HG02973 (cell line): Measurements from ENCODE around the gene SLC44A2.
"Not testable (repeated sequence)": the region's sequence is repeated elsewhere in the genome, so short reads cannot be mapped to it uniquely, and the experiment has no call there.

Source experiments
- ATAC-seq: cut with Tn5 transposase; IDR thresholded peaks from one replicate; pipeline ENCODE4 v1.9.1; 2021; ENCODE audit warnings: moderate library complexity; ENCODE audit not compliant: unreplicated experiment

SLC44A2 gene

GRCh38 chr19:10648360-10648759, 23.0 kb downstream of the SLC44A2 start:
- no peak for ATAC-seq

DNA sequence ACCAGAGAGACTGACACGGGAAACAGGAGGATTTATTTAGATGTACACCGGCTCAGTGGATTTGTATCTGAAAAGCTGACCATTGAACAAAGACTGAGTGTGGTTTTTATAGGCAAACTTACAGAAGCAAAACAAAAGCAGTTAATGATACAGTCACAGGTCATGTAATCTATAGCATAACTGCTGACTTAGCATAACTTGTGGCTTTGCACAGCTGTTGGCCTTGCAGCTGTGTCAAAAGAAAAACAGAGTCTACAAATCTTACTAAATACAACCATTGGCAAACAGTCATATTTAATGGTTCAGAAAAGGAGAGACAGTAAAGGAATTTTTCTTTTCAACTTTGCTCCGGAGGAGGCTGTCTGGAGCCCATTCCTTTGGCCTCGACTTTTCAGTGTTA, 26.5 kb downstream of the SLC44A2 start:
- no peak for ATAC-seq

- no peak for ATAC-seq
Observed at GRCh38 chr19:10653482-10653731, 28.1 kb downstream of the SLC44A2 start.

DNA sequence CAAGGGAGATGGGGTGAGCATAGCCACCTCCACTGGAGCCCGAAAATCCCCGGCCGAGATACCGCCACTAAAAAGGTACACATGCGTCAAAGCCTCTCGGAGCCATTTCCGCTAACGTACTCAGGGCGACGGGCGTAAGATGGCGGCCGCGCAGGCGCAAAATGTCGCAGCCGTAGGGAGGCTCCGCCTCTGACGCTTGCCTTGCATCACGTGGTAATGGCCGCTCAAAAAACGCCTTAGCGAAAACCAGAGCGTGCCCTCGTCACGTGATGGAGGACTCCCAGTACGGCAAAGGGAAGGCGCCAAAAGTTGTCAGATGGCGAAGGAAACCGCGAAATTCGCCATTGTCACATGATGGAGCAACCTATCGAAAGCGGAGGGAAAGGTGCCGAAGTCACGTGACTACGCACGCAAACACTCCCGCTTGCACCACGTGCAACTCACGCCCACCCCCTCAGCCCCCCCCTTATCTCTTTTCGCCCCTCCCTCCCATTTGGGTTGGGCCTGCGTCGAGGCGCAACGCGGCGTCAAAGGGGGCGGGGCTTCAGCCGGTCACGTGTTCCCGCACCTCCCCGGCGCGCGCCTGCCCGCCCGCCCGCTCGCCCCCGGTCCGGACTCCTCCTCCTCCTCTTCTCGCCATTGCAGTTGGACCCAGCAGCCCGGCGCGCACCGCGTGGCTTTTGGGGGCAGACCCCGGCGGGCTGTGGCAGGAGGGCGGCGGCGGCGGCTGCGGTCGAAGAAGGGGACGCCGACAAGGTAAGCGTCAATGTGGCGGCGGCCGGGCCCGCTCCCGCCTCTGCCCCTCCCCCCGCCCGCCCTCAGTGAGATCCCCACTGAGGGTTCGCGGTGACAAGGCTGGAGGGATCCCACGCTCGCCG, 28.6 kb downstream of the SLC44A2 start, which contains the start of gene ILF3:
TSS of gene ILF3 (plus strand) at position 615 of the 878 bp plus-strand sequence. CDS start 16,260 bp downstream, outside the sequence.
- ATAC-seq, result peak; percentile 65

GRCh38 chr19:10654610-10655456, 29.5 kb downstream of the SLC44A2 start:
- ATAC-seq, result no peak

DNA sequence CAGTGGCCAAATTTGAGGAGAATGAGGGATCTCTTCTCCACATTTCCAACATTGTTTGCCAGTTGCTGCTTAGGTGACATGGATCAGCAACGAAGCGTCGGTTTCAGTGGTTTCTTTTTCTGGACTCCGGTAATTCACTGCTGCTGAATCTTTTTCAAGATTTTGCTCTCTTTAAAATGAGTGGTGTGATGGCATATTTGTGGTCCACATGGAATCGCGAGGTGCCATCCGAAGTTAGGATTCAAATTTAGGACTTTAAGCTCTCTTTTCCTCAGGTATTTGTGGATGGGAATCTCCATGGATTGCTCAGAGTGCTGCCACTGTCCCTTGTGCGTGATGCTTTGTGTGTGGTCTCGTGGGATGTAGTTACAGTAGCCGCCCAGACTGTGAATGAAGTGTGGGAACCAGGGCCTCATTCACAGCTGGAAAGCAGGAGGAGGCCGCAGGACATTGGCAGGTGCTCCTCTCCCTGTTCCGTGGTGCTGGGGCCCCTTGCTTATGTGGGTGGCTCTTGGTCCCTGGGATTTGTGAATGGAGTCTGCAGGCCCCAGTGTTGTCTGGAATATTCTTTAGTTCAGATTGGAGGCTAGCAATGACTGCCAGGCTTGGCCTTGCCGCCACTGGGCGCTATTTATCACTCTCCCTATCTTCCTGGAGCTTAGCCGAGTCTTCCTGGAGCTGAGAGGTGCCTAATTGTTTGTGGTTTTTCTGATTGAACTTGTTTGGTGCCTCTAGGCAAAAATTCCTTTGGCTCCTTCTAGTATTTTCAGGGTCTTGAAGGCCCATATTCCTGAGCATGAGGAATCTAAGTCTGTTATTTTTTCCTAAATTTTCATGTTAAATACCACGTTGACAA, 30.3 kb downstream of the SLC44A2 start:
- no peak for ATAC-seq

DNA sequence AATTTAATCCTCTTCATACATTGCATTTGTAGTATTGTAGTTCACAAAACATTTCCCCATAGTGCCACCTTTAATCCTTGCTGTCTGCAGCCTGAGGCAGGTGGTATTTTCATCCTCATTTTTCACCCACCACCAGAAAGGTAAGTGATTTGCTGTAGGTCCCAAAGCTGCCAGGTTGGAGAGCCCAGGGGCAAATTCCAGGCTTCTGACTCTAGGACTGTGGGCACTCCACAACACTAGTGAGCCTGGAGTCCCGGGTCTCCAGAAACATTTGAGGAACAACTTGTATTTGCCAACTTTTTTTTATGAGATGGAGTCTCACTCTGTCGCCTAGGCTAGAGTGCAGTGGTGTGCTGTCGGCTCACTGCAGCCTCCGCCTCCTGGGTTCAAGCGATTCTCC, 35.0 kb downstream of the SLC44A2 start:
- ATAC-seq, result no peak

DNA sequence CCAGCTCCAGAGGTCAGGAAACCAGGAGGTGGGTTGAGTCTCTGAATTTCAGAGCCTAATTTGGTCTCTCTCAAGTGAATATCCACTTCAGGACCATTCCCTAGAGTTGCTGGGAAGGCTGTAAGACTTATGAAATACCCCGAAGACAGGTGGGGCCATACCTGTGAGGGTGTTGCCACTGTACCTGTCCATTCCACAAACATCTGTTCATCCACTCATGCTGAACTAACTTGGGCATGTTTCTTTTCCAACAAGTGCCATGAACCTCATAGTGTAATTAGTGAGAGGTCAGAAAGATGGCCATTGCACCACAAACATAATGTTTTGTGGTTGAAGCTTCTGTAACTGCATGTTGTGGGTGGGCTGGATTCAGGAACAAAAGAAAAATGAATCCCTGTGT, 36.6 kb downstream of the SLC44A2 start:
- no peak for ATAC-seq

GRCh38 chr19:10662384-10663251, 37.3 kb downstream of the SLC44A2 start:
- no peak for ATAC-seq

DNA sequence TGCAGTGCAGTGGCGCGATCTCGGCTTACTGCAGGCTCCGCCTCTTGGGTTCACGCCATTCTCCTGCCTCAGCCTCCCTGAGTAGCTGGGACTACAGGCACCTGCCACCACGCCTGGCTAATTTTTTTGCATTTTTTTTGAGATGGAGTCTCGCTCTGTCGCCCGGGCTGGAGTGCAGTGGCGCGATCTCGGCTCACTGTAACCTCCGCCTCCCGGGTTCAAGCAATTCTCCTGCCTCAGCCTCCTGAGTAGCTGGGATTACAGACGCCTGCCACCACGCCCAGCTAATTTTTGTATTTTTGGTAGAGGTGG, 37.9 kb downstream of the SLC44A2 start:
- not testable (repeated sequence) for ATAC-seq

GRCh38 chr19:10667867-10668266, 42.5 kb downstream of the SLC44A2 start:
- no peak for ATAC-seq

DNA sequence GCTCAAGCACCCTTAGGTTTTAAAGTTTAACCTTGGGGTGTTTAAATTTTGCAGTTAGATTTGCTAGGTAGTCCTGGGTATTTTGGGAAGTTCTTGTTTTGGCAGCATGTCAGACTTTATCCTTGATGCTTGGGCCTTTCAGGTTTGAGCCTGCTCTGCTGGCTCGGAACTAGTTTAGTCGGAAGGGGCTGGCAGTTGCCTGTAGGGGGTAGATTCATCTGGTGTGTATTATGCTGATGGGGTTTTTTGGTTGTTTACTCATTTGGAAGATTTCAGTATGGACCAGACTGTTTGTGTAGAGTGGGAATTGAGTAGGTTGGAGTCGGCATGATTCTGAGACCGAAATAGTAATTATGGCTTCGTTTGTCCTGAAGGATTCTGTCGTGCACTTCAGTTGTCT, 43.9 kb downstream of the SLC44A2 start:
- ATAC-seq, result no peak

GRCh38 chr19:10670182-10670581, 44.8 kb downstream of the SLC44A2 start:
- no peak for ATAC-seq

- no peak for ATAC-seq
Observed at GRCh38 chr19:10670876-10671804, 45.8 kb downstream of the SLC44A2 start.

DNA sequence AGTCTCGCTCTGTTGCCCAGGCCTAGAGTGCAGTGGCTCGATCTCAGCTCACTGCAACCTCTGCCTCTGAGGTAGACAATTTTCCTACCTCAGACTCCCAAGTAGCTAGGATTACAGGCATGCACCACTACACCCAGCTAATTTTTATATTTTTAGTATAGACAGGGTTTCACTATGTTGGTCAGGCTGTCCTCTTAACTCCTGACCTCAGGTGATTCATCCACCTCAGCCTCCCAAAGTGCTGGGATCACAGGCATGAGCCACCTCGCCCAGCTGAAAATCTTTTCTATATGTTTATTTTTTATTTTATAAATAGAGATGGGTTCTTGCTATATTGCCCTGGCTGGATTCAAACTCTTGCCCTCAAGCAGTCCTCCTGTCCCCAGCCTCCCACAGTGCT, 46.6 kb downstream of the SLC44A2 start:
- not testable (repeated sequence) for ATAC-seq

GRCh38 chr19:10675214-10675613, 49.9 kb downstream of the SLC44A2 start:
- not testable (repeated sequence) for ATAC-seq

DNA sequence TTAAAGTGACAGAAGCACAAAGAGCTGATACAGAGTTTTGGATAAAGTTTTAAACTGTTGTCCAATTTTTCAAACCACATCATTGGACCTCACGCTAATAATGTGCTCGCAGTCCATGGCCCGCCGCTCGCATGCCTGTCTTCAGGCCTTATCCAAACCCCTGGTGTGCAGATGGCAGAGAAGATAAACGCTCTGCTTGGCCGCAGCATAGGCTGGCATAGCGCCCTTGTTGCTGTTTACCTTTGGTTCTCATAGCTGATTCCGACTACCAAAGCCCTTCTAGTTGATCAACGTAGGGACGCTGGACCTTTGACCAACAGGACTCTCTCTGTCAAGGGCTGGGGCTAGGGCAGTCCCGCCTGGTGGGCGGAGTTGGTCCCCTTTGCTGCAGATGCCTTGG, 52.4 kb downstream of the SLC44A2 start:
- no peak for ATAC-seq

DNA sequence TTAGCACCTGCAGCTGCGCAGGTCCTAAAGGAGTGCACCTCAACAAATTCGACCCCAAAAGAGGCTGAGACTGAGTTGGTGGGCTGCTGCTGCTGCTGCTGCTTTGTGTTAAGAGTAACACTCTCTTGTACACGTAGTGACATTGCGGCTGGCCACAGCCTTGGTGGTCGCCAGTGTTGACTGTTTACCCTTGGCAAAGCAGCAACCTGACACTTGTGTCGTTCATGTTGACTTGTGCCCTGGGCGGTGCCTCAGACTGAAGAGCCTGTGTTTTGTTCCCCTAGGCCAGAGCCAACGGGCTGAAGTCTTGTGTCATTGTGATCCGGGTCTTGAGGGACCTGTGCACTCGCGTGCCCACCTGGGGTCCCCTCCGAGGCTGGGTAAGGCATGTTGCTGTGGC, 53.5 kb downstream of the SLC44A2 start:
- no peak for ATAC-seq

GRCh38 chr19:10679743-10680142, 54.4 kb downstream of the SLC44A2 start:
- no peak for ATAC-seq
